ENCODE data around the gene SMARCAL1.

DNA sequence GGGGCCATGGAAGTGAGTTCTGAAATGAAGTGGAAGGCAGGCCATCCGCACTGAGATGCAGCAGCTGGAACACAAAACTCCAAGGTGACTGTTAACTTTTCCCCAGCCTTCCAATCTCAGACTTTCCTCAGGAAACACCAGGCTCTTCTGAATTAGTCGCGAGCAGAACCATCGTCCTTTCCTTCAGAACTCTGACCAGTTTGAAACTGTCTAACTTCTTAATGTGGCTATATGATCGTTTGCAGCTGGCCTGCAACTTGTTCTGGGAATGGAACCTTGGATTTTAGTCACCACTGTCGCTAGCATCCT is 85.7 kb downstream of the SMARCAL1 start:
- TF ChIP-seq, protein P1, sequence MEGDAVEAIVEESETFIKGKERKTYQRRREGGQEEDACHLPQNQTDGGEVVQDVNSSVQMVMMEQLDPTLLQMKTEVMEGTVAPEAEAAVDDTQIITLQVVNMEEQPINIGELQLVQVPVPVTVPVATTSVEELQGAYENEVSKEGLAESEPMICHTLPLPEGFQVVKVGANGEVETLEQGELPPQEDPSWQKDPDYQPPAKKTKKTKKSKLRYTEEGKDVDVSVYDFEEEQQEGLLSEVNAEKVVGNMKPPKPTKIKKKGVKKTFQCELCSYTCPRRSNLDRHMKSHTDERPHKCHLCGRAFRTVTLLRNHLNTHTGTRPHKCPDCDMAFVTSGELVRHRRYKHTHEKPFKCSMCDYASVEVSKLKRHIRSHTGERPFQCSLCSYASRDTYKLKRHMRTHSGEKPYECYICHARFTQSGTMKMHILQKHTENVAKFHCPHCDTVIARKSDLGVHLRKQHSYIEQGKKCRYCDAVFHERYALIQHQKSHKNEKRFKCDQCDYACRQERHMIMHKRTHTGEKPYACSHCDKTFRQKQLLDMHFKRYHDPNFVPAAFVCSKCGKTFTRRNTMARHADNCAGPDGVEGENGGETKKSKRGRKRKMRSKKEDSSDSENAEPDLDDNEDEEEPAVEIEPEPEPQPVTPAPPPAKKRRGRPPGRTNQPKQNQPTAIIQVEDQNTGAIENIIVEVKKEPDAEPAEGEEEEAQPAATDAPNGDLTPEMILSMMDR (IDR thresholded peaks at IDR 0.05) = no peak
- no peak for TF ChIP-seq POLR2A (IDR thresholded peaks at IDR 0.05)

Data from right lobe of liver (tissue), 4 donors.